Non-pigmented ciliary epithelial cell (primary cell): ENCODE measurements around the gene PLXND1.
"Not testable (repeated sequence)": the region's sequence is repeated elsewhere in the genome, so short reads cannot be mapped to it uniquely, and the experiment has no call there.

Experiments
- DNase-seq: peaks from one replicate; pipeline ENCODE4 v3.0.0-alpha.2; 2010; ENCODE audit warnings: low read depth

Gene PLXND1

GRCh38 chr3:129524081-129524480, 82.4 kb downstream of the PLXND1 start:
- no peak for DNase-seq

GRCh38 chr3:129522953-129523352, 83.5 kb downstream of the PLXND1 start:
- DNase-seq: no peak

- DNase-seq: no peak
These were observed 84.9 kb downstream of the PLXND1 start for GRCh38 chr3:129521611-129522010.

- no peak for DNase-seq
These were observed 85.5 kb downstream of the PLXND1 start for GRCh38 chr3:129520960-129521359.

GRCh38 chr3:129519896-129520715, 86.4 kb downstream of the PLXND1 start:
- DNase-seq: no peak

GRCh38 chr3:129519449-129519848, 87.0 kb downstream of the PLXND1 start:
- DNase-seq: no peak

- DNase-seq: no peak
These were observed 87.9 kb downstream of the PLXND1 start for GRCh38 chr3:129518581-129518980.

GRCh38 chr3:129518038-129518561, 88.4 kb downstream of the PLXND1 start:
- DNase-seq: no peak

GRCh38 chr3:129517516-129517915, 89.0 kb downstream of the PLXND1 start:
- no peak for DNase-seq

GRCh38 chr3:129515821-129516432, 90.5 kb downstream of the PLXND1 start:
- DNase-seq: not testable (repeated sequence)

- DNase-seq: not testable (repeated sequence)
These were observed 91.2 kb downstream of the PLXND1 start for GRCh38 chr3:129515108-129515820.

GRCh38 chr3:129514563-129514962, 91.9 kb downstream of the PLXND1 start:
- no peak for DNase-seq

- no peak for DNase-seq
These were observed 92.4 kb downstream of the PLXND1 start for GRCh38 chr3:129514110-129514509.

GRCh38 chr3:129513705-129514104, 92.8 kb downstream of the PLXND1 start:
- DNase-seq: no peak

- no peak for DNase-seq
These were observed 93.9 kb downstream of the PLXND1 start for GRCh38 chr3:129512595-129512994.

GRCh38 chr3:129507181-129507831, 99.2 kb downstream of the PLXND1 start:
- DNase-seq: no peak

GRCh38 chr3:129506231-129506742, 100.2 kb downstream of the PLXND1 start:
- no peak for DNase-seq

GRCh38 chr3:129505341-129505740, 101.1 kb downstream of the PLXND1 start:
- DNase-seq: no peak
